Nephron (organoid): ENCODE data around the gene CLEC4F.

Experiments used
- H3K27ac Mint-ChIP-seq, 3 experiments: 2 replicates each; pipeline ENCODE4 v1.8.0; 2020; ENCODE audit warnings: mixed read lengths in 3 of 3, mild to moderate bottlenecking in 2 of 3, moderate library complexity in 1 of 3
- H3K27me3 Mint-ChIP-seq: 2 replicates; pipeline ENCODE4 v1.8.0; 2021; ENCODE audit warnings: low read depth, mild to moderate bottlenecking, moderate library complexity, mixed read lengths
- H3K36me3 Mint-ChIP-seq: 2 replicates; pipeline ENCODE4 v1.8.0; 2020; ENCODE audit warnings: low read depth, mixed read lengths
- H3K4me1 Mint-ChIP-seq: 2 replicates; pipeline ENCODE4 v1.8.0; 2020; ENCODE audit warnings: mixed read lengths
- H3K4me3 Mint-ChIP-seq, 3 experiments: 2 replicates each; pipeline ENCODE4 v1.8.0; 2020; ENCODE audit warnings: mild to moderate bottlenecking in 3 of 3, mixed read lengths in 3 of 3, moderate library complexity in 2 of 3
- H3K9me3 Mint-ChIP-seq: 2 replicates; pipeline ENCODE4 v1.8.0; 2020; ENCODE audit warnings: mixed read lengths
- TF ChIP-seq, protein P1 (sequence below), 3 experiments: fragments of 200-600 bp; sonication (generic); IDR thresholded peaks; one replicate each; pipeline ENCODE4 v1.5.0; 2021; ENCODE audit warnings: antibody characterized with exemption in 3 of 3; ENCODE audit not compliant: unreplicated experiment in 3 of 3

CLEC4F gene

DNA sequence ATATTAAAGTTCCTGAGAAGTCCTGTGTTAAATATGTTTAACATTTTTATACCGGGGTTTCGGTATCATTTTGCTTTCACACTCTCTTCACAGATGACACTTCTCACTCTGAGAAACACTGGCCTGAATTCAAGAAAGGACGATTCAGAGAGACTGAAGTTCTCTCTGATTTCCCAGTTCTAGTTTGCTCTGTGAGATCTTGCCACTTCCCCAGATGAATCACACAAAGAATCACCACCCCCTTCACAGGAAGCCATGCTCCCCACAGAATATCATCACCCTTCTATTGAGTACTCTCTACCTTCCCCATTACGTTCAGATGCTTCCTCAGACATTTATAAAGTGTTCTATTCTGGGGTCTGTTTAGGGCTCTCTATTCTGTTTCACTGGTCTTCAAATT is 31.3 kb upstream of the CLEC4F start:
- no peak overlapping the region for H3K4me3 Mint-ChIP-seq
- H3K4me1 Mint-ChIP-seq: no peaks in the 10 kb centered on the region
- H3K36me3 Mint-ChIP-seq: no peaks in the 10 kb centered on the region
- no peak overlapping the region for H3K27ac Mint-ChIP-seq
- H3K9me3 Mint-ChIP-seq: no peaks in the 10 kb centered on the region
- peaks cover 41% of the 10 kb centered on the region for H3K27me3 Mint-ChIP-seq
- TF ChIP-seq, protein P1, sequence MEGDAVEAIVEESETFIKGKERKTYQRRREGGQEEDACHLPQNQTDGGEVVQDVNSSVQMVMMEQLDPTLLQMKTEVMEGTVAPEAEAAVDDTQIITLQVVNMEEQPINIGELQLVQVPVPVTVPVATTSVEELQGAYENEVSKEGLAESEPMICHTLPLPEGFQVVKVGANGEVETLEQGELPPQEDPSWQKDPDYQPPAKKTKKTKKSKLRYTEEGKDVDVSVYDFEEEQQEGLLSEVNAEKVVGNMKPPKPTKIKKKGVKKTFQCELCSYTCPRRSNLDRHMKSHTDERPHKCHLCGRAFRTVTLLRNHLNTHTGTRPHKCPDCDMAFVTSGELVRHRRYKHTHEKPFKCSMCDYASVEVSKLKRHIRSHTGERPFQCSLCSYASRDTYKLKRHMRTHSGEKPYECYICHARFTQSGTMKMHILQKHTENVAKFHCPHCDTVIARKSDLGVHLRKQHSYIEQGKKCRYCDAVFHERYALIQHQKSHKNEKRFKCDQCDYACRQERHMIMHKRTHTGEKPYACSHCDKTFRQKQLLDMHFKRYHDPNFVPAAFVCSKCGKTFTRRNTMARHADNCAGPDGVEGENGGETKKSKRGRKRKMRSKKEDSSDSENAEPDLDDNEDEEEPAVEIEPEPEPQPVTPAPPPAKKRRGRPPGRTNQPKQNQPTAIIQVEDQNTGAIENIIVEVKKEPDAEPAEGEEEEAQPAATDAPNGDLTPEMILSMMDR (IDR thresholded peaks at IDR 0.05; ENCODE audit: unreplicated experiment in 3 of 3): no peak

DNA sequence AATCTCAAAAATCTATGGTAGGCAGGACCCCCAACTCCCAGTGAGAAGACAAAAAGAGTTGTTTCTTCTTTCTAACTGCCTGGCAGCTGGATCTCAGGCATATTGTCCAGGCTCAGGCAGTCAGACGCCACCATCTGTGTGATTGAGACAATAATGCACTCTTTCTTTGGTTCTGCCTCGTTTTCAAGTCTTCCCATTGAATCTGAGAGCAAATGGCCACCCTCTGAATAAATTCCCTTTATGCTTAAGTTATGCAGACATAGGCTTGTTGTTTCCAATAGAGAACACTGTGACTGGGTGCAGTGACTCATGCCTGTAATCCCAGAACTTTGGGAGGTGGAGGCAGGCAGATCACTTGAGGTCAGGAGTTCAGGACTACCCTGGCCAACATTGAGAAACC is 30.5 kb upstream of the CLEC4F start:
- peaks cover 40% of the 10 kb centered on the region for H3K27me3 Mint-ChIP-seq
- TF ChIP-seq, protein P1 (IDR thresholded peaks at IDR 0.05; ENCODE audit: unreplicated experiment in 3 of 3): no peak
- H3K36me3 Mint-ChIP-seq: no peaks in the 10 kb centered on the region
- no peak overlapping the region for H3K27ac Mint-ChIP-seq
- no peak overlapping the region for H3K4me3 Mint-ChIP-seq
- peaks cover 2% of the 10 kb centered on the region for H3K9me3 Mint-ChIP-seq
- no peaks in the 10 kb centered on the region for H3K4me1 Mint-ChIP-seq

DNA sequence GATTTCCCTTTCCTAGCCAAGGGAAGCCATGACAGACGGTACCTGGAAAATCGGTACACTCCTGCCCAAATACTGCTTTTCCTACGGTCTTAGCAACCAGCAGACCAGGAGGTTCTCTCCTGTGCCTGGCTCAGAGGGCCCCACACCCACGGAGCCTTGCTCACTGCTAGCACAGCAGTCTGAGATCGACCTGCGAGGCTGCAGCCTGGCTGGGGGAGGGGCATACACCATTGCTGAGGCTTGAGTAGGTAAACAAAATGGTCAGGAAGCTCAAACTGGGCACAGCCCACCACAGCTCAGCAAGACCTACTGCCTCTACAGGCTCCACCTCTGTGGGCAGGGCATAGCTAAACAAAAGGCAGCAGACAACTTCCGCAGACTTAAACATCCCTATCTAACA is 22.0 kb upstream of the CLEC4F start:
- Mint-ChIP-seq H3K4me1 (no peaks in the 10 kb centered on the region), H3K36me3 (no peaks in the 10 kb centered on the region), H3K9me3 (peaks cover 8% of the 10 kb centered on the region), H3K27ac (no peak overlapping the region), H3K4me3 (no peak overlapping the region), H3K27me3 (peaks cover 29% of the 10 kb centered on the region)
- TF ChIP-seq, protein P1 (IDR thresholded peaks at IDR 0.05; ENCODE audit: unreplicated experiment in 3 of 3): no peak

GRCh38 chr2:70837980-70838925 is 17.9 kb upstream of the CLEC4F start:
- TF ChIP-seq, protein P1 (IDR thresholded peaks at IDR 0.05; ENCODE audit: unreplicated experiment in 3 of 3): no peak

DNA sequence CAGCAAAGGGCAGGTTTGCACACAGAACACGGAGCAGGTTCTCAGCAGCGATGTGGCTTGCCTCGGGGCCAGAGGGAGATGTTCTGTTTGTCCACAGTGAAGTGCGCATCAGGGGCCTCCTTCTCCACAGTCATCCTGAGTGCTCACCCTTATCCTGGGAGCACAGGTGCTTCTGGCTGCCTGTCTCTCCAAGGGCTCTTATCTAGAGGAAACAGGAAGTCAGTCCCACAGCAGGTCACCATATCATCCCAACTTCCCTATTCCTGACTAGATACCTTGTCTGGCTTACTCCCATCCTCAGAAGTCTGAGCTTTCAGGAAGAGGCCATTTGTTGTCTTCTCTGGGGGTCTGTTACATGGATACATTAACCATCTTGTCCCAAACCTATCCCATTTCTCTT is 15.2 kb upstream of the CLEC4F start, which contains the start of gene CD207:
TSS of gene CD207 (minus strand) at position 174 of the 400 bp plus-strand sequence. CDS start at position 134, 40 bp downstream.
- Mint-ChIP-seq H3K4me3 (no peak within 1 kb of the TSS), H3K27ac (no peak within 1 kb of the TSS)
- TF ChIP-seq, protein P1 (IDR thresholded peaks at IDR 0.05; ENCODE audit: unreplicated experiment in 3 of 3): no peak

More at GRCh38 chr2:70837980-70838925, 17.9 kb upstream of the CLEC4F start:
- Mint-ChIP-seq H3K36me3 (no peaks in the 10 kb centered on the region), H3K27me3 (peaks cover 29% of the 10 kb centered on the region), H3K4me1 (no peaks in the 10 kb centered on the region), H3K9me3 (peaks cover 3% of the 10 kb centered on the region), H3K4me3 (no peak overlapping the region), H3K27ac (no peak overlapping the region)

More for the DNA sequence above, 15.2 kb upstream of the CLEC4F start, which contains the start of gene CD207:
- Mint-ChIP-seq H3K9me3 (no peaks in the 10 kb centered on the region), H3K36me3 (no peaks in the 10 kb centered on the region), H3K4me1 (no peaks in the 10 kb centered on the region), H3K27me3 (peaks cover 36% of the 10 kb centered on the region)
